ENCODE measurements around the gene CCDC88A. TPM values are rescaled to one million over a fixed set of nuclear protein-coding genes. Genes with fewer than 3 reads are reported as not detected.

Gene CCDC88A
- total and polyA plus RNA-seq, 4 donors = 4.0 to 31.0 (median 15.5) TPM

DNA sequence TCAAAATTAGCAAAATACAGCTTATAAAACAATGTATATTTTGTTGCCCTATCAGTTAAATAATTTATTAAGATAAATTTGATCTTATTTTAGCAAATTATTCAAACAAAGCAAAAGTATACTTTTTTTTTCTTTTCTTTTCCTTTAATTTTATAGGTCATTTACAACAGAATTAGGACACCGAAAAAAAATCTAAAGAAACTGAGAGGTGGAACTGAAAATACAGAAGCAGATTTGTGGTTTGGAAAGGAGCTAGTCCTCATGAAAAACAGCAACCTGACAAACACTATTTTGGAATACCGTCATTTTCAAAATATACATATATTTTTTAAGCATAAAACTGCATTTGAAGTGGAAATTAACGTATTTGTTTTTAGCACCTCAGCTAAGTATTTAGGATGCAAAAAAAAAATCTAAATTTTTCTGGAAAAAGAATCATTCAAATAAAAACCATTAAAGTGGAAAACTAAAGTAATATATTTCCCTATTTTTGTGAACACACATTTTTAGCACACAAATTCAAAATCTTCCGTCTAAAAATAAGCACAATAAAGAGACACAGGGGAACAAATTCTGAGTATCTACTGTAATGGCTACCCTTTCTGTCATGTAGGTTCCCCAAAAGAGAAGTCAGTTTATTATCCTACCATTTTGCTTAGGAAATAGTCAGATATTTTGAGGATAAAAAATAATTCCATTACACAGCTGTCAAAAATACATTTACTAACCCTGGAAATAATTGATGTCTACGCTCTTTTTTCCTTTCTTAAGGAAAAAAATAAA, 2.7 kb downstream of the CCDC88A start:
- WGBS = 73% methylated on average over 5 of the region's 5 CpGs
- no peak for DNase-seq (ENCODE audit: low spot score)
- Histone ChIP-seq H3K27ac (ENCODE audit: low read depth in 1 of 2, low read length in 2 of 2) (no peak overlapping the region), H3K4me3 (ENCODE audit: low read depth in 1 of 3, low read length in 3 of 3) (no peak overlapping the region), H3K9me3 (ENCODE audit: control insufficient read depth in 4 of 4, low read length in 3 of 4) (no peaks in the 10 kb centered on the region), H3K9ac (ENCODE audit: low read depth in 1 of 2, low read length in 2 of 2) (no peak overlapping the region), H3K36me3 (ENCODE audit: control insufficient read depth in 4 of 4, insufficient read depth in 3 of 4, low read depth in 1 of 4, low read length in 3 of 4) (peaks cover 0 to 5% (median 0%) of the 10 kb centered on the region in 4 donors), H3K27me3 (ENCODE audit: control insufficient read depth in 4 of 4, insufficient read depth in 4 of 4, low read length in 3 of 4) (no peaks in the 10 kb centered on the region), H3K4me1 (ENCODE audit: control insufficient read depth in 4 of 4, insufficient read depth in 4 of 4, low read length in 3 of 4) (peaks cover 0 to 19% (median 9%) of the 10 kb centered on the region in 4 donors)
- TF ChIP-seq, protein P1, sequence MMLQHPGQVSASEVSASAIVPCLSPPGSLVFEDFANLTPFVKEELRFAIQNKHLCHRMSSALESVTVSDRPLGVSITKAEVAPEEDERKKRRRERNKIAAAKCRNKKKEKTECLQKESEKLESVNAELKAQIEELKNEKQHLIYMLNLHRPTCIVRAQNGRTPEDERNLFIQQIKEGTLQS (IDR thresholded peaks at IDR 0.05) = no peak
- TF ChIP-seq EGR1 (IDR thresholded peaks at IDR 0.05; ENCODE audit: low read depth in 2 of 2) = no peak
- TF ChIP-seq NR2F2 (IDR thresholded peaks at IDR 0.05) = no peak
- no peak for TF ChIP-seq JUND (IDR thresholded peaks at IDR 0.05)
- no peak for TF ChIP-seq SP1 (IDR thresholded peaks at IDR 0.05)
- no peak for TF ChIP-seq RXRA (IDR thresholded peaks at IDR 0.05)
- TF ChIP-seq, protein P2, sequence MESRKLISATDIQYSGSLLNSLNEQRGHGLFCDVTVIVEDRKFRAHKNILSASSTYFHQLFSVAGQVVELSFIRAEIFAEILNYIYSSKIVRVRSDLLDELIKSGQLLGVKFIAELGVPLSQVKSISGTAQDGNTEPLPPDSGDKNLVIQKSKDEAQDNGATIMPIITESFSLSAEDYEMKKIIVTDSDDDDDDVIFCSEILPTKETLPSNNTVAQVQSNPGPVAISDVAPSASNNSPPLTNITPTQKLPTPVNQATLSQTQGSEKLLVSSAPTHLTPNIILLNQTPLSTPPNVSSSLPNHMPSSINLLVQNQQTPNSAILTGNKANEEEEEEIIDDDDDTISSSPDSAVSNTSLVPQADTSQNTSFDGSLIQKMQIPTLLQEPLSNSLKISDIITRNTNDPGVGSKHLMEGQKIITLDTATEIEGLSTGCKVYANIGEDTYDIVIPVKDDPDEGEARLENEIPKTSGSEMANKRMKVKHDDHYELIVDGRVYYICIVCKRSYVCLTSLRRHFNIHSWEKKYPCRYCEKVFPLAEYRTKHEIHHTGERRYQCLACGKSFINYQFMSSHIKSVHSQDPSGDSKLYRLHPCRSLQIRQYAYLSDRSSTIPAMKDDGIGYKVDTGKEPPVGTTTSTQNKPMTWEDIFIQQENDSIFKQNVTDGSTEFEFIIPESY (IDR thresholded peaks at IDR 0.05) = no peak
- TF ChIP-seq HNF4G (IDR thresholded peaks at IDR 0.05) = no peak
- TF ChIP-seq, protein P3, sequence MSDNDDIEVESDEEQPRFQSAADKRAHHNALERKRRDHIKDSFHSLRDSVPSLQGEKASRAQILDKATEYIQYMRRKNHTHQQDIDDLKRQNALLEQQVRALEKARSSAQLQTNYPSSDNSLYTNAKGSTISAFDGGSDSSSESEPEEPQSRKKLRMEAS (IDR thresholded peaks at IDR 0.05) = no peak
- TF ChIP-seq, protein P4, sequence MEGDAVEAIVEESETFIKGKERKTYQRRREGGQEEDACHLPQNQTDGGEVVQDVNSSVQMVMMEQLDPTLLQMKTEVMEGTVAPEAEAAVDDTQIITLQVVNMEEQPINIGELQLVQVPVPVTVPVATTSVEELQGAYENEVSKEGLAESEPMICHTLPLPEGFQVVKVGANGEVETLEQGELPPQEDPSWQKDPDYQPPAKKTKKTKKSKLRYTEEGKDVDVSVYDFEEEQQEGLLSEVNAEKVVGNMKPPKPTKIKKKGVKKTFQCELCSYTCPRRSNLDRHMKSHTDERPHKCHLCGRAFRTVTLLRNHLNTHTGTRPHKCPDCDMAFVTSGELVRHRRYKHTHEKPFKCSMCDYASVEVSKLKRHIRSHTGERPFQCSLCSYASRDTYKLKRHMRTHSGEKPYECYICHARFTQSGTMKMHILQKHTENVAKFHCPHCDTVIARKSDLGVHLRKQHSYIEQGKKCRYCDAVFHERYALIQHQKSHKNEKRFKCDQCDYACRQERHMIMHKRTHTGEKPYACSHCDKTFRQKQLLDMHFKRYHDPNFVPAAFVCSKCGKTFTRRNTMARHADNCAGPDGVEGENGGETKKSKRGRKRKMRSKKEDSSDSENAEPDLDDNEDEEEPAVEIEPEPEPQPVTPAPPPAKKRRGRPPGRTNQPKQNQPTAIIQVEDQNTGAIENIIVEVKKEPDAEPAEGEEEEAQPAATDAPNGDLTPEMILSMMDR (IDR thresholded peaks at IDR 0.05; ENCODE audit: low read depth, low read length, missing input control) = no peak
- TF ChIP-seq, protein P5, sequence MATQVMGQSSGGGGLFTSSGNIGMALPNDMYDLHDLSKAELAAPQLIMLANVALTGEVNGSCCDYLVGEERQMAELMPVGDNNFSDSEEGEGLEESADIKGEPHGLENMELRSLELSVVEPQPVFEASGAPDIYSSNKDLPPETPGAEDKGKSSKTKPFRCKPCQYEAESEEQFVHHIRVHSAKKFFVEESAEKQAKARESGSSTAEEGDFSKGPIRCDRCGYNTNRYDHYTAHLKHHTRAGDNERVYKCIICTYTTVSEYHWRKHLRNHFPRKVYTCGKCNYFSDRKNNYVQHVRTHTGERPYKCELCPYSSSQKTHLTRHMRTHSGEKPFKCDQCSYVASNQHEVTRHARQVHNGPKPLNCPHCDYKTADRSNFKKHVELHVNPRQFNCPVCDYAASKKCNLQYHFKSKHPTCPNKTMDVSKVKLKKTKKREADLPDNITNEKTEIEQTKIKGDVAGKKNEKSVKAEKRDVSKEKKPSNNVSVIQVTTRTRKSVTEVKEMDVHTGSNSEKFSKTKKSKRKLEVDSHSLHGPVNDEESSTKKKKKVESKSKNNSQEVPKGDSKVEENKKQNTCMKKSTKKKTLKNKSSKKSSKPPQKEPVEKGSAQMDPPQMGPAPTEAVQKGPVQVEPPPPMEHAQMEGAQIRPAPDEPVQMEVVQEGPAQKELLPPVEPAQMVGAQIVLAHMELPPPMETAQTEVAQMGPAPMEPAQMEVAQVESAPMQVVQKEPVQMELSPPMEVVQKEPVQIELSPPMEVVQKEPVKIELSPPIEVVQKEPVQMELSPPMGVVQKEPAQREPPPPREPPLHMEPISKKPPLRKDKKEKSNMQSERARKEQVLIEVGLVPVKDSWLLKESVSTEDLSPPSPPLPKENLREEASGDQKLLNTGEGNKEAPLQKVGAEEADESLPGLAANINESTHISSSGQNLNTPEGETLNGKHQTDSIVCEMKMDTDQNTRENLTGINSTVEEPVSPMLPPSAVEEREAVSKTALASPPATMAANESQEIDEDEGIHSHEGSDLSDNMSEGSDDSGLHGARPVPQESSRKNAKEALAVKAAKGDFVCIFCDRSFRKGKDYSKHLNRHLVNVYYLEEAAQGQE (IDR thresholded peaks at IDR 0.05) = no peak
- TF ChIP-seq RAD21 (IDR thresholded peaks at IDR 0.05) = no peak
- TF ChIP-seq YY1 (IDR thresholded peaks at IDR 0.05) = no peak
- no peak for TF ChIP-seq HNF4A (conservative IDR thresholded peaks at IDR 0.05)
- TF ChIP-seq GABPA (IDR thresholded peaks at IDR 0.05 in 1 of 2, conservative IDR thresholded peaks at IDR 0.05 in 1 of 2) = no peak
- TF ChIP-seq TAF1 (conservative IDR thresholded peaks at IDR 0.05) = no peak
- TF ChIP-seq FOXA1 (IDR thresholded peaks at IDR 0.05) = no peak
- no peak for TF ChIP-seq FOXA2 (IDR thresholded peaks at IDR 0.05)
